Nephron (organoid): ENCODE measurements around the gene ADAMTS16.
A peak's percentile ranks its signal among the peaks of the same experiment; 100 is the strongest.

ENCODE experiments used
- H3K27ac Mint-ChIP-seq, 3 experiments: 2 replicates each; pipeline ENCODE4 v1.8.0; 2020; ENCODE audit warnings: mixed read lengths in 3 of 3, mild to moderate bottlenecking in 2 of 3, moderate library complexity in 1 of 3
- H3K27me3 Mint-ChIP-seq: 2 replicates; pipeline ENCODE4 v1.8.0; 2021; ENCODE audit warnings: low read depth, mild to moderate bottlenecking, moderate library complexity, mixed read lengths
- H3K36me3 Mint-ChIP-seq: 2 replicates; pipeline ENCODE4 v1.8.0; 2020; ENCODE audit warnings: low read depth, mixed read lengths
- H3K4me1 Mint-ChIP-seq: 2 replicates; pipeline ENCODE4 v1.8.0; 2020; ENCODE audit warnings: mixed read lengths
- H3K4me3 Mint-ChIP-seq, 3 experiments: 2 replicates each; pipeline ENCODE4 v1.8.0; 2020; ENCODE audit warnings: mild to moderate bottlenecking in 3 of 3, mixed read lengths in 3 of 3, moderate library complexity in 2 of 3
- H3K9me3 Mint-ChIP-seq: 2 replicates; pipeline ENCODE4 v1.8.0; 2020; ENCODE audit warnings: mixed read lengths
- TF ChIP-seq, protein P1 (sequence below), 3 experiments: fragments of 200-600 bp; sonication (generic); IDR thresholded peaks; one replicate each; pipeline ENCODE4 v1.5.0; 2021; ENCODE audit warnings: antibody characterized with exemption in 3 of 3; ENCODE audit not compliant: unreplicated experiment in 3 of 3

The ADAMTS16 gene

DNA sequence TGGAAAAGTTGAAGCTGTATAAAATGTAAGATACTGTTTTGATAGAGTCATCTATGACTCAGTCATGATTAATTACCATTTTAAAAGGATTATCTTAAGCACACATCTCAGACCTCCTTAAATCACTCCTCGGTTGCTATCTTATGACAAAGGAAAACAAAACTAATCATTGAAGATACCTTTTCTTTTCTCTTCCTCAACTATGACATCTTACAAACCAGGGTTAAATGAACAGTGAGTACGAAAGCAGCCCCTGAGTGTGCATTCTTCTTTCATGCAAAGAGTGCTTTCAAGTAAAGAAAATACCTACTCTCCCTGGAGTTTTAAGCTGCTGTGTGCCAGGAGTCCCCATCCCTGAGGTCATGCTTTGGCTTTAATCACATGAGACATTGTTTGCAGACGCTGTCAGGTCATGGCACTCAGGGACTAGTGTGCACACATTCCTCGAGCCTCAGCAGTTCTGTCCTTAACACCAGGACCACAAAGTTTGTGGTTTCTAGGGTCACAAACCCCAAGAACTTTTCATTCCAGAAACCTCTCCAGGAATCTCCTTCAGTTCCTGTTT is 195.7 kb downstream of the ADAMTS16 start:
- TF ChIP-seq, protein P1, sequence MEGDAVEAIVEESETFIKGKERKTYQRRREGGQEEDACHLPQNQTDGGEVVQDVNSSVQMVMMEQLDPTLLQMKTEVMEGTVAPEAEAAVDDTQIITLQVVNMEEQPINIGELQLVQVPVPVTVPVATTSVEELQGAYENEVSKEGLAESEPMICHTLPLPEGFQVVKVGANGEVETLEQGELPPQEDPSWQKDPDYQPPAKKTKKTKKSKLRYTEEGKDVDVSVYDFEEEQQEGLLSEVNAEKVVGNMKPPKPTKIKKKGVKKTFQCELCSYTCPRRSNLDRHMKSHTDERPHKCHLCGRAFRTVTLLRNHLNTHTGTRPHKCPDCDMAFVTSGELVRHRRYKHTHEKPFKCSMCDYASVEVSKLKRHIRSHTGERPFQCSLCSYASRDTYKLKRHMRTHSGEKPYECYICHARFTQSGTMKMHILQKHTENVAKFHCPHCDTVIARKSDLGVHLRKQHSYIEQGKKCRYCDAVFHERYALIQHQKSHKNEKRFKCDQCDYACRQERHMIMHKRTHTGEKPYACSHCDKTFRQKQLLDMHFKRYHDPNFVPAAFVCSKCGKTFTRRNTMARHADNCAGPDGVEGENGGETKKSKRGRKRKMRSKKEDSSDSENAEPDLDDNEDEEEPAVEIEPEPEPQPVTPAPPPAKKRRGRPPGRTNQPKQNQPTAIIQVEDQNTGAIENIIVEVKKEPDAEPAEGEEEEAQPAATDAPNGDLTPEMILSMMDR (IDR thresholded peaks at IDR 0.05; ENCODE audit: unreplicated experiment in 3 of 3): no peak
- Mint-ChIP-seq H3K36me3 (peaks cover 3% of the 10 kb centered on the region), H3K4me3 (peak overlapping the region in 1 of 3 experiments; percentile 29), H3K9me3 (peaks cover 8% of the 10 kb centered on the region), H3K27me3 (peaks cover 5% of the 10 kb centered on the region), H3K27ac (peak overlapping the region; percentile 76 to 82 (median 80)), H3K4me1 (peaks cover 51% of the 10 kb centered on the region)

DNA sequence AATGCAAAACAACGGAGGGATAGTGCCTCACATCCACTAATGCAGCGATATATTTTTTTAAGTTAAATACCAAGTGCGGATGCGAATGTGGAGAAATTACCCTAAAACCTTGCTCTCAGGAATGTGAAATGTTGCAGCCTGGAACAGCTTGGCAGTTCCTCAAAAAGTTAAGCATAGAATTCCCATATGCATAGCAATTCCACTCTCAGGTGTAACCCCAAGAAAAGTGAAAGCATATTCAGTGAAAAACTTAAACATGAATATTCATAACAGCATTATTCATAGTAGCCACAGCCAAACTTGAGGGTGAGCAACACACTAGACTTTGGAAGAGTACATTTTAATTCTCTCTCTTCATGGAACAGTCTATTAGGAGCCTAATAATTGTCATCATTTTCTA is 199.1 kb downstream of the ADAMTS16 start:
- Mint-ChIP-seq H3K4me1 (peaks cover 68% of the 10 kb centered on the region), H3K4me3 (no peak overlapping the region), H3K9me3 (peaks cover 8% of the 10 kb centered on the region), H3K36me3 (peaks cover 3% of the 10 kb centered on the region), H3K27me3 (peaks cover 8% of the 10 kb centered on the region), H3K27ac (peak overlapping the region in 2 of 3 experiments; percentile 26 to 27)
- TF ChIP-seq, protein P1 (IDR thresholded peaks at IDR 0.05; ENCODE audit: unreplicated experiment in 3 of 3): no peak

DNA sequence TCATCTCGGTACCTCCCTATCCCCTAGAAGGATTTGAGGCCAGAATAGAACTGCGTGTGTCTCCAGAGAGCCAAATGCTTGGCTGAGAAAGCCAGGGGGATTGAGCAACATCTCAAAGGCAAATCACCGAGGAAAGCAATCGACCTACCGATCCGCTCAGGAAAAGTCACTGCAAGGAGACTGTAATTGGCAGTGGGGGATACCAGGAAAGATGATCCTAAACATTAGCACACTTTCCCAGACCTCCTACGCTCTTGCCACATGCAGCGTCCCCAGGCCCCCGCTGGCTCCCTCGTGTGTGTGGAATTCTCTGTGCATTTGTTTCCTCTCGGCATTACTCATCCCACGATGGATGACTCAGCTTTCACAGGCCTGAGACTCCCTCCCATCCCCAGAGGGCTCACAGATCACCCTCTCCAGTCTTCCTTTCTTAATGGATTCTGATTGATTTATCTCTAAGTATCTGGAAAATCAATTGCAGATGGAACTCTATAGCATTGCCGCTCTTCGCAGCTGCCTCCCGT is 200.1 kb downstream of the ADAMTS16 start:
- Mint-ChIP-seq H3K9me3 (peaks cover 8% of the 10 kb centered on the region), H3K27me3 (peaks cover 3% of the 10 kb centered on the region), H3K36me3 (peaks cover 3% of the 10 kb centered on the region), H3K27ac (peak overlapping the region; percentile 69 to 87 (median 87)), H3K4me1 (peaks cover 69% of the 10 kb centered on the region), H3K4me3 (peak overlapping the region in 1 of 3 experiments; percentile 44)
- TF ChIP-seq, protein P1 (IDR thresholded peaks at IDR 0.05; ENCODE audit: unreplicated experiment in 3 of 3): peak; percentile 46 to 61 (median 48)

DNA sequence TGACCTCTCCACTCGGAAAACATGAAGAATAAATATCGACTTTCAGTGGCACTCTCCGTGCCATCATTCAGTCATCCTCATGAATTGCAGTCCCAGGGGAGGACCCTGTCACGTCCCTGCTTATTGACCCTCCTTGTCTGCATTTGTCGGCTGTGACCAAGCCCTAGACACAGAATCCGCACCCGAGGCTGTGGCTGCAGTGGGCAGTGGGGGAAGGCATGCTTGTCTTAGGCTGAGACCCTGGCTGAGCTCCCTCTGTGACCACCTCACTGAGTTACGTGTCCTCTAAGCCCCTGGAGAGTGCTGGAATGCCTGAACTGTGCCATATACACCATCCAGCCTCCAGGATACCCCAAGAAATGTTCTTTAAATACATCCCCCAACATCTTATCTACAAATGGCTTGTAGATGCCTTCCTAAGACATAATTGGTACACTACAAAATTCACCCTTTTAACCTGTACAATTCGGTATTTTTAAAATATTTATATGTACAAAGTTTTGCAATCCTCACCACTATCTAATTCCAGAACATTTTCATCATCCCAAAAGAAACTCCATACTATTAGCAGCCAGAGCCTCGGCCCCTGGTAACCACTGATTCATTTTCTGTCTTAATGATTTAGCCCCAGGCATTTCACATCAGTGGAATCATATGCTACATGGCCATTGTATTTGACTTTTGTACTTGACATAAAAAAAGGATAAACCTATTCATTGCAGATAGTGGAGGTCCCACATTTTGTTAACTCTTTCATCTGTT is 201.6 kb downstream of the ADAMTS16 start:
- peak overlapping the region; percentile 66 to 90 (median 68) for H3K27ac Mint-ChIP-seq
- peaks cover 5% of the 10 kb centered on the region for H3K27me3 Mint-ChIP-seq
- peaks cover 5% of the 10 kb centered on the region for H3K9me3 Mint-ChIP-seq
- peaks cover 57% of the 10 kb centered on the region for H3K4me1 Mint-ChIP-seq
- no peaks in the 10 kb centered on the region for H3K36me3 Mint-ChIP-seq
- H3K4me3 Mint-ChIP-seq: no peak overlapping the region
- TF ChIP-seq, protein P1 (IDR thresholded peaks at IDR 0.05; ENCODE audit: unreplicated experiment in 3 of 3): no peak

DNA sequence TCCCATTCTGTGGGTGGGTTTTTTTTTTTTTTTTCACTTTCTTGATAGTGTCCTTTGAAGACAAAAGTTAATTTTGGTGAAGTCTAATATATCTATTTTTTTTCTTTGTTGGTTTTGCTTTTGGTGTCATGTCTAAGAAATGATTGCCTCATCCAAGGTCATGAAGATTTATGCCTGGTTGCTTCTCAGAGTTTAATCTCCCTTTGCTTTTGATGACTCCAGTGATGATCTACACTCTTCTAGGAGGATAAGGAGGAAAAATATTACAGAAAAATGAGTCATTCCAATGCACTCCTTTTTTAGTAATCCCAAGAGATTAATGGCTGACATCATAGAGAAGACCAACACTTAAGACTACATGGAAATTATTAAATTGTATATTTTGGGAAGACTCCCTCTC is 202.7 kb downstream of the ADAMTS16 start:
- TF ChIP-seq, protein P1 (IDR thresholded peaks at IDR 0.05; ENCODE audit: unreplicated experiment in 3 of 3): no peak
- H3K9me3 Mint-ChIP-seq: peaks cover 5% of the 10 kb centered on the region
- H3K27ac Mint-ChIP-seq: peak overlapping the region; percentile 60 to 90 (median 66)
- peaks cover 13% of the 10 kb centered on the region for H3K27me3 Mint-ChIP-seq
- H3K4me3 Mint-ChIP-seq: no peak overlapping the region
- peaks cover 55% of the 10 kb centered on the region for H3K4me1 Mint-ChIP-seq
- H3K36me3 Mint-ChIP-seq: no peaks in the 10 kb centered on the region
